Suppressor macrophage treated with lipopolysaccharide for 4 hours (primary cell): ENCODE measurements around the gene SRD5A1.

Experiments used
- DNase-seq: peaks from one replicate; pipeline ENCODE4 v3.0.0-alpha.2; 2020

SRD5A1 gene

GRCh38 chr5:6714226-6715041, 81.2 kb downstream of the SRD5A1 start:
- DNase-seq: peak; percentile 49

- DNase-seq: no peak
Measured at GRCh38 chr5:6715271-6715670, 82.0 kb downstream of the SRD5A1 start.

GRCh38 chr5:6715758-6716628, 82.8 kb downstream of the SRD5A1 start:
- no peak for DNase-seq

- DNase-seq: no peak
Measured at GRCh38 chr5:6716629-6717149, 83.4 kb downstream of the SRD5A1 start.

GRCh38 chr5:6717247-6717646, 84.0 kb downstream of the SRD5A1 start:
- no peak for DNase-seq

GRCh38 chr5:6717687-6718086, 84.4 kb downstream of the SRD5A1 start:
- DNase-seq: no peak

- no peak for DNase-seq
Measured at GRCh38 chr5:6718161-6718681, 85.0 kb downstream of the SRD5A1 start.

GRCh38 chr5:6718718-6719117, 85.5 kb downstream of the SRD5A1 start:
- DNase-seq: no peak

- no peak for DNase-seq
Measured at GRCh38 chr5:6719417-6719816, 86.2 kb downstream of the SRD5A1 start.

- no peak for DNase-seq
Measured at GRCh38 chr5:6719896-6720560, 86.8 kb downstream of the SRD5A1 start.

GRCh38 chr5:6720561-6720921, 87.3 kb downstream of the SRD5A1 start:
- DNase-seq: no peak

GRCh38 chr5:6721442-6721841, 88.2 kb downstream of the SRD5A1 start:
- no peak for DNase-seq

- peak; percentile 61 for DNase-seq
Measured at GRCh38 chr5:6722015-6722414, 88.8 kb downstream of the SRD5A1 start.

- DNase-seq: no peak
Measured at GRCh38 chr5:6723122-6723815, 90.0 kb downstream of the SRD5A1 start.

- no peak for DNase-seq
Measured at GRCh38 chr5:6723816-6724300, 90.6 kb downstream of the SRD5A1 start.
